HEK293 (cell line): ENCODE measurements around the gene C2.
"Not testable (repeated sequence)": the region's sequence is repeated elsewhere in the genome, so short reads cannot be mapped to it uniquely, and the experiment has no call there.

Experiments used
- CTCF ChIA-PET: fragments of 350-600 bp; formaldehyde crosslinking; extraction: SDS; loops from one replicate; lab custom pipeline; 2021; ENCODE audit warnings: antibody characterized with exemption; lab: Yijun Ruan, JAX
- POLR2A ChIA-PET: fragments of 300-600 bp; formaldehyde crosslinking; extraction: SDS; loops from one replicate; lab custom pipeline; 2020; ENCODE audit warnings: antibody characterized with exemption, inconsistent platforms; lab: Yijun Ruan, JAX
- H3K27ac ChIP-seq: fragments of 200-500 bp; sonication (Bioruptor generic); 2 replicates; pipeline ENCODE4 v1.5.1; 2014; ENCODE audit warnings: low read depth, low read length, control low read depth, inconsistent platforms; ENCODE audit errors: extremely low read depth
- H3K36me3 ChIP-seq, 2 experiments: fragments of 200-500 bp in 1 of 2; sonication (Bioruptor generic) in 1 of 2; 1 replicate in 1 of 2; 2 replicates in 1 of 2; pipeline ENCODE4 v1.5.1; 2014 to 2017; ENCODE audit warnings: inconsistent platforms in 2 of 2, low read length in 2 of 2; ENCODE audit not compliant: control insufficient read depth in 2 of 2, insufficient read depth in 1 of 2
- H3K4me1 ChIP-seq: fragments of 200-500 bp; sonication (Bioruptor generic); 2 replicates; pipeline ENCODE4 v1.5.1; 2014; ENCODE audit warnings: mild to moderate bottlenecking, low read length, inconsistent platforms; ENCODE audit not compliant: control insufficient read depth, insufficient read depth
- H3K4me3 ChIP-seq: 2 replicates; pipeline ENCODE4 v1.5.1; 2011; ENCODE audit warnings: low read depth, mild to moderate bottlenecking, control low read depth, low read length, moderate library complexity
- H3K9me3 ChIP-seq: fragments of 200-500 bp; sonication (Bioruptor generic); 2 replicates; pipeline ENCODE4 v1.5.1; 2014; ENCODE audit warnings: low read depth, low read length, inconsistent platforms; ENCODE audit not compliant: control insufficient read depth, insufficient read depth
- BCL11A ChIP-seq: fragments of 450-650 bp; formaldehyde crosslinking; IDR thresholded peaks from 2 replicates; pipeline ENCODE4 v1.5.1; 2016; ENCODE audit warnings: low read depth, missing biosample characterization, missing genetic modification characterization
- KLF7 ChIP-seq: fragments of 450-650 bp; formaldehyde crosslinking; IDR thresholded peaks from 2 replicates; pipeline ENCODE4 v1.5.1; 2016; ENCODE audit warnings: missing biosample characterization, missing genetic modification characterization, borderline replicate concordance
- ZBTB1 ChIP-seq: fragments of 450-650 bp; formaldehyde crosslinking; IDR thresholded peaks from 2 replicates; pipeline ENCODE4 v1.5.1; 2016; ENCODE audit warnings: missing biosample characterization, missing genetic modification characterization
- ZBTB21 ChIP-seq: fragments of 450-650 bp; formaldehyde crosslinking; IDR thresholded peaks from 2 replicates; pipeline ENCODE4 v1.5.1; 2017; ENCODE audit warnings: missing biosample characterization, missing genetic modification characterization
- ZNF121 ChIP-seq: fragments of 450-650 bp; formaldehyde crosslinking; IDR thresholded peaks from 2 replicates; pipeline ENCODE4 v1.5.1; 2016; ENCODE audit warnings: missing biosample characterization, missing genetic modification characterization
- ZNF2 ChIP-seq: fragments of 450-650 bp; formaldehyde crosslinking; IDR thresholded peaks from 2 replicates; pipeline ENCODE4 v1.5.1; 2016; ENCODE audit warnings: missing biosample characterization, missing genetic modification characterization
- ZNF24 ChIP-seq: fragments of 450-650 bp; formaldehyde crosslinking; IDR thresholded peaks from 2 replicates; pipeline ENCODE4 v1.5.1; 2016; ENCODE audit warnings: missing biosample characterization, missing genetic modification characterization
- ZNF324 ChIP-seq: fragments of 450-650 bp; formaldehyde crosslinking; IDR thresholded peaks from 2 replicates; pipeline ENCODE4 v1.5.1; 2016; ENCODE audit warnings: missing biosample characterization, missing genetic modification characterization
- ZNF391 ChIP-seq: fragments of 450-650 bp; formaldehyde crosslinking; IDR thresholded peaks from 2 replicates; pipeline ENCODE4 v1.5.1; 2016; ENCODE audit warnings: low read depth, missing biosample characterization, missing genetic modification characterization, borderline replicate concordance
- ZNF558 ChIP-seq: fragments of 450-650 bp; formaldehyde crosslinking; IDR thresholded peaks from 2 replicates; pipeline ENCODE4 v1.5.1; 2016; ENCODE audit warnings: missing biosample characterization, missing genetic modification characterization
- ZNF561 ChIP-seq: fragments of 450-650 bp; IDR thresholded peaks from 2 replicates; pipeline ENCODE4 v1.5.1; 2018; ENCODE audit warnings: missing biosample characterization, missing genetic modification characterization, borderline replicate concordance
- ZNF660 ChIP-seq: fragments of 450-650 bp; IDR thresholded peaks from 2 replicates; pipeline ENCODE4 v1.5.1; 2018; ENCODE audit warnings: missing biosample characterization, mild to moderate bottlenecking, missing genetic modification characterization
- ZNF664 ChIP-seq: fragments of 450-650 bp; formaldehyde crosslinking; IDR thresholded peaks from 2 replicates; pipeline ENCODE4 v1.5.1; 2016; ENCODE audit warnings: missing biosample characterization, missing genetic modification characterization
- TF ChIP-seq, protein P1 (sequence below): fragments of 450-650 bp; formaldehyde crosslinking; IDR thresholded peaks from 2 replicates; pipeline ENCODE4 v1.5.1; 2016; ENCODE audit warnings: missing biosample characterization, missing genetic modification characterization
- TF ChIP-seq, protein P2 (sequence below): fragments of 450-650 bp; formaldehyde crosslinking; IDR thresholded peaks from 2 replicates; pipeline ENCODE4 v1.5.1; 2016; ENCODE audit warnings: missing biosample characterization, missing genetic modification characterization
- TF ChIP-seq, protein P3 (sequence below): fragments of 450-650 bp; IDR thresholded peaks from 2 replicates; pipeline ENCODE4 v1.5.1; 2018; ENCODE audit warnings: missing biosample characterization, missing genetic modification characterization
- TF ChIP-seq, protein P4 (sequence below): fragments of 450-650 bp; formaldehyde crosslinking; IDR thresholded peaks from 2 replicates; pipeline ENCODE4 v1.5.1; 2016; ENCODE audit warnings: missing biosample characterization, missing genetic modification characterization

The C2 gene

DNA sequence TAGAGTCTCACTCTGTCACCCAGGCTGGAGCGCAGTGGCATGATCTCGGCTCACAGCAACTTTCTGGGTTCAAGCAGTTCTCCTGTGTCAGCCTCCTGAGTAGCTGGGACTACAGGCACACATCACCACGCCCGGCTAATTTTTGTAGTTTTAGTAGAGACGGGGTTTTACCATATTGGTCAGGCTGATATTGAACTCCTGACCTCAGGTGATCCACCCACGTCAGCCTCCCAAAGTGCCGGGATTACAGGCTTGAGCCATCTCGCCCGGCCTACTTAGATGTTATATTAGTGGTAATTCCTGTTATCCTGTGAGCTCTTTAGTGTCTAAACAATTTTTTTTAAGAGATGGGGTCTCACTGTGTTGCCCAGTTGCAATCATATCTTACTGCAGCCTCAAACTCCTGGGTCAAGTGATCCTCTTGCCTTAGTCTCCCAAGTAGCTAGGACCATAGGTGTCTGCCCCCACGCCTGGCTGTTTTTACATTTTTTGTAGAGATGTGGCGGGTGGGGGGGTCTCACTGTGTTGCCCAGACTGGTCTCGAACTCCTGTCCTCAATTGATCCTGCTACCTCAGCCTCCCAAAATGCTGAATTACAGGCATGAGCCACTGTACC lies 50.4 kb downstream of the C2 start:
- POLR2A ChIA-PET: interaction anchor here (0.7 kb wide), 1 partner anchor 236 kb away, joined by 4 read pairs; no protein-coding TSS in a partner anchor

DNA sequence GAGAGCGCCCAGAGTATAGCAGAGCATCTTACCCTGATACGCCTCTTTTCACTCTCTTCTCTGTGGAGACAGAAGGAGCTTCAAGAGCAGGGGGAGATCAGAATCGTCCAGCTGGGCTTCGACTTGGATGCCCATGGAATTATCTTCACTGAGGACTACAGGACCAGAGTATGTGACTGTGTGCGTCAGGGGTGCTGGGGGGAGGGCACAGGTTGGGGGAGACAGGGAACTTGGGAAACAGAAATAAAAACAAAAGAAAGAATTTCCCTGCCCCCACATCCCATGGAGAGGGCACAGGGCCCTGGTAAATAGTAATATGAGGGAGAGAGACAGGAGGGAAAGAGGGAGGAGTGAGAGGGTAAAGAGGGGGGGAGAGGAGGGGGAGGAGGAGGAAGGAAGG lies 51.3 kb downstream of the C2 start:
- Histone ChIP-seq H3K27ac (no peak overlapping the region), H3K36me3 (peaks cover 0 to 19% of the 10 kb centered on the region in 2 experiments; a peak in 2 of 3 replicates), H3K4me3 (no peak overlapping the region), H3K9me3 (no peaks in the 10 kb centered on the region), H3K4me1 (no peaks in the 10 kb centered on the region)
- POLR2A ChIA-PET: no interaction called here
- CTCF ChIA-PET: no interaction called here
- TF ChIP-seq ZNF561 (tag by site-specific recombination): no peak
- TF ChIP-seq ZBTB21 (tag by site-specific recombination): no peak
- no peak for TF ChIP-seq BCL11A (tag by site-specific recombination)
- no peak for TF ChIP-seq ZNF2 (tag by site-specific recombination)
- no peak for TF ChIP-seq ZNF660 (tag by site-specific recombination)
- TF ChIP-seq ZNF391 (tag by site-specific recombination): no peak
- TF ChIP-seq, protein P1, sequence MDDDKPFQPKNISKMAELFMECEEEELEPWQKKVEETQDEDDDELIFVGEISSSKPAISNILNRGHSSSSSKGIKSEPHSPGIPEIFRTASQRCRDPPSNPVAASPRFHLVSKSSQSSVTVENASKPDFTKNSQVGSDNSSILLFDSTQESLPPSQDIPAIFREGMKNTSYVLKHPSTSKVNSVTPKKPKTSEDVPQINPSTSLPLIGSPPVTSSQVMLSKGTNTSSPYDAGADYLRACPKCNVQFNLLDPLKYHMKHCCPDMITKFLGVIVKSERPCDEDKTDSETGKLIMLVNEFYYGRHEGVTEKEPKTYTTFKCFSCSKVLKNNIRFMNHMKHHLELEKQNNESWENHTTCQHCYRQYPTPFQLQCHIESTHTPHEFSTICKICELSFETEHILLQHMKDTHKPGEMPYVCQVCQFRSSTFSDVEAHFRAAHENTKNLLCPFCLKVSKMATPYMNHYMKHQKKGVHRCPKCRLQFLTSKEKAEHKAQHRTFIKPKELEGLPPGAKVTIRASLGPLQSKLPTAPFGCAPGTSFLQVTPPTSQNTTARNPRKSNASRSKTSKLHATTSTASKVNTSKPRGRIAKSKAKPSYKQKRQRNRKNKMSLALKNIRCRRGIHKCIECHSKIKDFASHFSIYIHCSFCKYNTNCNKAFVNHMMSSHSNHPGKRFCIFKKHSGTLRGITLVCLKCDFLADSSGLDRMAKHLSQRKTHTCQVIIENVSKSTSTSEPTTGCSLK: no peak
- no peak for TF ChIP-seq ZBTB1 (tag by site-specific recombination)
- no peak for TF ChIP-seq ZNF558 (tag by site-specific recombination)
- no peak for TF ChIP-seq ZNF324 (tag by site-specific recombination)
- TF ChIP-seq ZNF24: no peak
- TF ChIP-seq, protein P2, sequence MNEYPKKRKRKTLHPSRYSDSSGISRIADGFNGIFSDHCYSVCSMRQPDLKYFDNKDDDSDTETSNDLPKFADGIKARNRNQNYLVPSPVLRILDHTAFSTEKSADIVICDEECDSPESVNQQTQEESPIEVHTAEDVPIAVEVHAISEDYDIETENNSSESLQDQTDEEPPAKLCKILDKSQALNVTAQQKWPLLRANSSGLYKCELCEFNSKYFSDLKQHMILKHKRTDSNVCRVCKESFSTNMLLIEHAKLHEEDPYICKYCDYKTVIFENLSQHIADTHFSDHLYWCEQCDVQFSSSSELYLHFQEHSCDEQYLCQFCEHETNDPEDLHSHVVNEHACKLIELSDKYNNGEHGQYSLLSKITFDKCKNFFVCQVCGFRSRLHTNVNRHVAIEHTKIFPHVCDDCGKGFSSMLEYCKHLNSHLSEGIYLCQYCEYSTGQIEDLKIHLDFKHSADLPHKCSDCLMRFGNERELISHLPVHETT: no peak

More for the DNA sequence above, 50.4 kb downstream of the C2 start:
- peak; percentile 97 for TF ChIP-seq ZNF121 (tag by site-specific recombination)
- TF ChIP-seq KLF7 (tag by site-specific recombination): no peak
- Histone ChIP-seq H3K4me3 (no peak overlapping the region), H3K27ac (no peak overlapping the region), H3K9me3 (no peaks in the 10 kb centered on the region), H3K4me1 (peaks cover 4% of the 10 kb centered on the region; the same call in 1 of the 2 replicates), H3K36me3 (peaks cover 0 to 19% of the 10 kb centered on the region in 2 experiments; a peak in 2 of 3 replicates)
- CTCF ChIA-PET: no interaction called here

DNA sequence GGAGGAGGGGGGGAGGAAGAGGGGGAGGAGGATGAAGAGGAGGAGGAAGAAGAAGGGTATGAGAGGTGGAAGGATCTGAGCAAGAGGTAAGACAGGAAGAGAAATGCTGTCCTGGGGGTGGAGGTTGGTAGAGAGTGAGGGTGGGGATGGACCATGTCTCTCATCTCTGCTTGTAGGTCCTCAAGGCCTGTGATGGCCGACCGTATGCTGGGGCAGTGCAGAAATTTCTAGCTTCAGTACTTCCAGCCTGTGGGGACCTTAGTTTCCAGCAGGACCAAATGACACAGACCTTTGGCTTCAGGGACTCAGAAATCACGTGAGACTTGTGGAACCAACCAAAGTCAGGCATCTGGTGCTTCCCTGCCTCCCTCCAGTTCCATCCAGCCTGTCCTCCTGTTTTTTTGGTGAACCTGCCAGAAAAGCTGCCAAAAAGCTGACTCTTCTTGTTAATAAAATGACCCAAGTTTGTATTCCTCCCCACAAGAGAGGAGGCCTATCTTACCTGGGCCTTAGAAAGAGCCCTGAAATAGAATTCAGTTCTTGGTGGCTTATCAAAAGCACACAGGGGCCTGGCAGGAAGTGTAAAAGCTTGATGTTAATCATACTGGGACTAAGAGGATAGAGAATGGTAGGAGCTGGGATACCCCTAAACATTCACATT lies 51.9 kb downstream of the C2 start:
- TF ChIP-seq, protein P3, sequence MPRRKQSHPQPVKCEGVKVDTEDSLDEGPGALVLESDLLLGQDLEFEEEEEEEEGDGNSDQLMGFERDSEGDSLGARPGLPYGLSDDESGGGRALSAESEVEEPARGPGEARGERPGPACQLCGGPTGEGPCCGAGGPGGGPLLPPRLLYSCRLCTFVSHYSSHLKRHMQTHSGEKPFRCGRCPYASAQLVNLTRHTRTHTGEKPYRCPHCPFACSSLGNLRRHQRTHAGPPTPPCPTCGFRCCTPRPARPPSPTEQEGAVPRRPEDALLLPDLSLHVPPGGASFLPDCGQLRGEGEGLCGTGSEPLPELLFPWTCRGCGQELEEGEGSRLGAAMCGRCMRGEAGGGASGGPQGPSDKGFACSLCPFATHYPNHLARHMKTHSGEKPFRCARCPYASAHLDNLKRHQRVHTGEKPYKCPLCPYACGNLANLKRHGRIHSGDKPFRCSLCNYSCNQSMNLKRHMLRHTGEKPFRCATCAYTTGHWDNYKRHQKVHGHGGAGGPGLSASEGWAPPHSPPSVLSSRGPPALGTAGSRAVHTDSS (tag by site-specific recombination): peak; percentile 59
- TF ChIP-seq, protein P4, sequence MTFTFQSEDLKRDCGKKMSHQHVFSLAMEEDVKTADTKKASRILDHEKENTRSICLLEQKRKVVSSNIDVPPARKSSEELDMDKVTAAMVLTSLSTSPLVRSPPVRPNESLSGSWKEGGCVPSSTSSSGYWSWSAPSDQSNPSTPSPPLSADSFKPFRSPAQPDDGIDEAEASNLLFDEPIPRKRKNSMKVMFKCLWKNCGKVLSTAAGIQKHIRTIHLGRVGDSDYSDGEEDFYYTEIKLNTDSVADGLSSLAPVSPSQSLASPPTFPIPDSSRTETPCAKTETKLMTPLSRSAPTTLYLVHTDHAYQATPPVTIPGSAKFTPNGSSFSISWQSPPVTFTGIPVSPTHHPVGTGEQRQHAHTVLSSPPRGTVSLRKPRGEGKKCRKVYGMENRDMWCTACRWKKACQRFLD (tag by site-specific recombination): no peak
- no peak for TF ChIP-seq ZNF664 (tag by site-specific recombination)
- ChIA-PET POLR2A (interaction anchor here (1.1 to 1.7 kb wide), 3 partner anchors 8 to 164 kb away, joined by 3 to 5 read pairs (median 4); partner anchors contain the start of genes DXO, HSPA1A, HSPA1B and HSPA1L), CTCF (interaction anchor here (0.6 to 0.8 kb wide), 2 partner anchors 27 to 1092 kb away, joined by 3 read pairs; no protein-coding TSS in a partner anchor)
- H3K27ac ChIP-seq: no peak overlapping the region
- H3K36me3 ChIP-seq: peaks cover 0 to 19% of the 10 kb centered on the region in 2 experiments; a peak in 2 of 3 replicates
- no peaks in the 10 kb centered on the region for H3K4me1 ChIP-seq
- no peak overlapping the region for H3K4me3 ChIP-seq
- H3K9me3 ChIP-seq: no peaks in the 10 kb centered on the region

DNA sequence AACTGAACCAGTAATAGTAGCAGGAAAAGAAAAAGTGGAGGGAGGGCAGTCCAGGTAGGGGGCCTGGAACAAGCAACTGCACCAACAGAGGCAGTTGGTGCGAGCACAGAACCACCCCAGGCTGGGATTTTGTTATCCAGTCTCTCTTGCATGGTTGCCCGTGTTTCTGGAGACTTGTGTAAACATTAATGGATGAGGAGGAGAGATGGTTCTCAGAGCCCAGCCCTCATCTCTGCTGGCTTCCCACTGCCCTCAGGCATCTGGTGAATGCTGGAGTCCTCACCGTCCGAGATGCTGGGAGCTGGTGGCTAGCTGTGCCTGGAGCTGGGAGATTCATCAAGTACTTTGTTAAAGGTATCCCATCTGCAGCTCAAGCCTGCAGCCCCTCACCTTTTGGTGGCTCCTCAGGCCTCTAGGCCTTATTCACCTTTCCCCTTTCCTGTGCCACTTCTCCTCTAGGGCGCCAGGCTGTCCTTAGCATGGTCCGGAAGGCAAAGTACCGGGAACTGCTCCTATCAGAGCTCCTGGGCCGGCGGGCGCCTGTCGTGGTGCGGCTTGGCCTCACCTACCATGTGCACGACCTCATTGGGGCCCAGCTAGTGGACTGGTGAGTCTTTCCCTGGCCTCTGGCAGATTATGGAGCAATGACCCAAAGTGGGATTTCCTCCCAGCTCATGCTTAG lies 52.8 kb downstream of the C2 start:
- not testable (repeated sequence) for H3K4me1 ChIP-seq, H3K27ac ChIP-seq, H3K4me3 ChIP-seq, H3K9me3 ChIP-seq
- CTCF ChIA-PET: interaction anchor here (0.6 to 0.8 kb wide), 2 partner anchors 28 to 1093 kb away, joined by 3 read pairs; no protein-coding TSS in a partner anchor
- POLR2A ChIA-PET: interaction anchor here (1.1 to 1.7 kb wide), 3 partner anchors 9 to 165 kb away, joined by 3 to 5 read pairs (median 4); partner anchors contain the start of genes DXO, HSPA1A, HSPA1B and HSPA1L
- H3K36me3 ChIP-seq: peaks cover 0 to 16% of the 10 kb centered on the region in 2 experiments; a peak in 1 of 3 replicates
